Measurements from ENCODE around the gene WARS2. TPM values are rescaled to one million over a fixed set of nuclear protein-coding genes. Genes with fewer than 3 reads are reported as not detected.

Gene WARS2
- polyA plus RNA-seq, 2 of the 4 experiments (the other 2 are of a cell fraction) = 5.9 to 7.9 TPM

DNA sequence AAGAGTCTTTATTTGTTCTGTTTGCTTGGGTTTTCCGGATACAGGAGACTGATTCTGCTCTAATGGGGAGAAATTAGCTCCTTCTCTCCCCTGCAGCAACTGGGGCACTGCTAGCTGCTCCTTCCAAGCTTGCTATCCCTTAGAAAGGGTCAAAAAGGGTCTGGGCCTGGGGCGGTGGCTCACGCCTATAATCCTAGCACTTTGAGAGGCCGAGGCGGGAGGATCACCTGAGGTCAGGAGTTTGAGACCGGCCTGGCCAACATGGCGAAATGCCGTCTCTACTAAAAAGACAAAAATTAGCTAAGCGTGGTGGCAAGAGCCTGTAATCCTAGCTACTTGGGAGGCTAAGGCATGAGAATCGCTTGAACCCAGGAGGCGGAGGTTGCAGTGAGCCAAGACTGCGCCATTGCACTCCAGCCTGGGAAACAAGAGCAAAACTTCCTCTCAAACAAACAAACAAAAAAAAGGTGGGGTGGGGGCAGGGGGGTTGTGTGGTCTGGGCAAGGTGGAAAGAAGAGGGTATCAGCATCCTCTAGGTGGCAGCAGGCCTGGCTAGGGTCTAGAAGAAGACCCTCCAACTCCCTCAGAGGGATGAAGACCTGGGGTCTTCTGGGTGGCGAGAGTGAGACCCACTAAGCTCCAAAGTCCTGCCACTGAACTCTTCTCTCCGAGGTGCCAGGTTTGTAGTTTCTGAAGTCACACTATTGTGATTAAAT is 136.9 kb downstream of the WARS2 start:
- DNase-seq (ENCODE audit: low read depth in 1 of 2, low spot score in 1 of 2) = no peak
- Histone ChIP-seq H3K9me3 (no peaks in the 10 kb centered on the region), H3K4me2 (no peak overlapping the region), H3K27ac (no peak overlapping the region), H3K4me1 (no peaks in the 10 kb centered on the region), H3K4me3 (no peak overlapping the region)
- POLR2A ChIA-PET = no interaction called here
- TF ChIP-seq ATOH8 (CRISPR knock-in tag; IDR thresholded peaks at IDR 0.05; ENCODE audit: low read depth) = no peak
- no peak for TF ChIP-seq KDM1A (IDR thresholded peaks at IDR 0.05; ENCODE audit: low read depth)
- TF ChIP-seq NFE2L2 (conservative IDR thresholded peaks at IDR 0.05; ENCODE audit: low read length) = no peak
- TF ChIP-seq, protein P1, sequence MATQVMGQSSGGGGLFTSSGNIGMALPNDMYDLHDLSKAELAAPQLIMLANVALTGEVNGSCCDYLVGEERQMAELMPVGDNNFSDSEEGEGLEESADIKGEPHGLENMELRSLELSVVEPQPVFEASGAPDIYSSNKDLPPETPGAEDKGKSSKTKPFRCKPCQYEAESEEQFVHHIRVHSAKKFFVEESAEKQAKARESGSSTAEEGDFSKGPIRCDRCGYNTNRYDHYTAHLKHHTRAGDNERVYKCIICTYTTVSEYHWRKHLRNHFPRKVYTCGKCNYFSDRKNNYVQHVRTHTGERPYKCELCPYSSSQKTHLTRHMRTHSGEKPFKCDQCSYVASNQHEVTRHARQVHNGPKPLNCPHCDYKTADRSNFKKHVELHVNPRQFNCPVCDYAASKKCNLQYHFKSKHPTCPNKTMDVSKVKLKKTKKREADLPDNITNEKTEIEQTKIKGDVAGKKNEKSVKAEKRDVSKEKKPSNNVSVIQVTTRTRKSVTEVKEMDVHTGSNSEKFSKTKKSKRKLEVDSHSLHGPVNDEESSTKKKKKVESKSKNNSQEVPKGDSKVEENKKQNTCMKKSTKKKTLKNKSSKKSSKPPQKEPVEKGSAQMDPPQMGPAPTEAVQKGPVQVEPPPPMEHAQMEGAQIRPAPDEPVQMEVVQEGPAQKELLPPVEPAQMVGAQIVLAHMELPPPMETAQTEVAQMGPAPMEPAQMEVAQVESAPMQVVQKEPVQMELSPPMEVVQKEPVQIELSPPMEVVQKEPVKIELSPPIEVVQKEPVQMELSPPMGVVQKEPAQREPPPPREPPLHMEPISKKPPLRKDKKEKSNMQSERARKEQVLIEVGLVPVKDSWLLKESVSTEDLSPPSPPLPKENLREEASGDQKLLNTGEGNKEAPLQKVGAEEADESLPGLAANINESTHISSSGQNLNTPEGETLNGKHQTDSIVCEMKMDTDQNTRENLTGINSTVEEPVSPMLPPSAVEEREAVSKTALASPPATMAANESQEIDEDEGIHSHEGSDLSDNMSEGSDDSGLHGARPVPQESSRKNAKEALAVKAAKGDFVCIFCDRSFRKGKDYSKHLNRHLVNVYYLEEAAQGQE (IDR thresholded peaks at IDR 0.05) = no peak
- no peak for TF ChIP-seq FOSB (CRISPR knock-in tag; IDR thresholded peaks at IDR 0.05)
- 84% methylated on average over 14 of the region's 14 CpGs for WGBS (ENCODE audit: missing lambda C conversion rate)
- no peak for FAIRE-seq
- CTCF ChIA-PET = interaction anchor here (0.6 kb wide), 1 partner anchor 192 kb away, joined by 3 read pairs; no protein-coding TSS in a partner anchor
- ATAC-seq = no peak

DNA sequence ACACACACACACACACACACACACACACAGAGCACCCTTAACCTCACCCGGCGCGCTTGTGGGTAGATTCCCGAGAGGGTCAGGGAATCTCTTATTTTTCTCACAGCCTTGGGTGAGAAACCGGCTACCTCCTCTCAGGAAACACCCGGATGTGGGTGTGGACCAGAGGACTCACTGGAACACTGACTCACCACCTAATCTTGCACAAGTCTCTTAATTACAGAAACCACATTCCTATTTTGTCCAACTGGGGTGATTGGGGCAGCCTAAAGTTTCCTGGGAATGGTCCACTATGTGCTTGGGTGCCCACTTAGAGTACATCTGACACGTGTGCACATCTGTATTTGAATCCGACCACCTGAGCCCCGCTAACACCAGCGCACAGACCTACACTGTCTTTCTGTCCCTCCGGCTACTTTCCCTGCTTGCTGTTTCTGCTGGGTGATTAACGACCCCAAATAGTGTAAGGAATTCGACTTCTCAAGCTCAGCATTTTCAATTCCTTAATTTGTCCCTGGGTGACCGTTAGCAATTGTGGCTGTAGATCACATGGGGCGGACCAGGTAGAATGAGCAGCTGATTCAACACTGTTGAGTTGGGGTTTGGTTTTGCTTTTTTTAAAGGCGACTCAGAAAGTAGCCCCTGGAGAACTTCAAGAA is 138.3 kb downstream of the WARS2 start:
- ChIA-PET POLR2A (no interaction called here), CTCF (no interaction called here)
- no peak overlapping the region for H3K4me3 ChIP-seq
- WGBS (ENCODE audit: missing lambda C conversion rate) = 70% methylated on average over 13 of the region's 16 CpGs
- DNase-seq (ENCODE audit: low read depth in 1 of 2, low spot score in 1 of 2) (no peak), FAIRE-seq (no peak), ATAC-seq (no peak)
- no peaks in the 10 kb centered on the region for H3K4me1 ChIP-seq
- no peak for TF ChIP-seq ATOH8 (CRISPR knock-in tag; IDR thresholded peaks at IDR 0.05; ENCODE audit: low read depth)
- TF ChIP-seq POLR2AphosphoS2 (conservative IDR thresholded peaks at IDR 0.05; ENCODE audit: low read length) = no peak
- no peak for TF ChIP-seq PHF8 (IDR thresholded peaks at IDR 0.05; ENCODE audit: borderline replicate concordance, low read depth)
- TF ChIP-seq, protein P2, sequence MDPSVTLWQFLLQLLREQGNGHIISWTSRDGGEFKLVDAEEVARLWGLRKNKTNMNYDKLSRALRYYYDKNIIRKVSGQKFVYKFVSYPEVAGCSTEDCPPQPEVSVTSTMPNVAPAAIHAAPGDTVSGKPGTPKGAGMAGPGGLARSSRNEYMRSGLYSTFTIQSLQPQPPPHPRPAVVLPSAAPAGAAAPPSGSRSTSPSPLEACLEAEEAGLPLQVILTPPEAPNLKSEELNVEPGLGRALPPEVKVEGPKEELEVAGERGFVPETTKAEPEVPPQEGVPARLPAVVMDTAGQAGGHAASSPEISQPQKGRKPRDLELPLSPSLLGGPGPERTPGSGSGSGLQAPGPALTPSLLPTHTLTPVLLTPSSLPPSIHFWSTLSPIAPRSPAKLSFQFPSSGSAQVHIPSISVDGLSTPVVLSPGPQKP (IDR thresholded peaks at IDR 0.05; ENCODE audit: low read depth, low read length) = no peak
- no peak for TF ChIP-seq MAZ (IDR thresholded peaks at IDR 0.05; ENCODE audit: borderline replicate concordance, low read depth, low read length)
- TF ChIP-seq HEYL (CRISPR knock-in tag; IDR thresholded peaks at IDR 0.05) = no peak
- TF ChIP-seq TP53 (CRISPR knock-in tag; IDR thresholded peaks at IDR 0.05) = no peak
- TF ChIP-seq, protein P3, sequence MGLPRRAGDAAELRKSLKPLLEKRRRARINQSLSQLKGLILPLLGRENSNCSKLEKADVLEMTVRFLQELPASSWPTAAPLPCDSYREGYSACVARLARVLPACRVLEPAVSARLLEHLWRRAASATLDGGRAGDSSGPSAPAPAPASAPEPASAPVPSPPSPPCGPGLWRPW (IDR thresholded peaks at IDR 0.05) = no peak
- no peak for TF ChIP-seq RNF2 (IDR thresholded peaks at IDR 0.05; ENCODE audit: borderline replicate concordance, low read depth)
- no peak for TF ChIP-seq ZNF302 (CRISPR knock-in tag; IDR thresholded peaks at IDR 0.05)
- TF ChIP-seq RAD21 (conservative IDR thresholded peaks at IDR 0.05 in 1 of 2, IDR thresholded peaks at IDR 0.05 in 1 of 2) = no peak
- no peak for TF ChIP-seq EHMT2 (IDR thresholded peaks at IDR 0.05; ENCODE audit: low read depth)
- no peak for TF ChIP-seq CTCF (IDR thresholded peaks at IDR 0.05)
- TF ChIP-seq KDM1A (IDR thresholded peaks at IDR 0.05; ENCODE audit: low read depth) = no peak
- no peak overlapping the region for H3K4me2 ChIP-seq
- H3K9me3 ChIP-seq = no peaks in the 10 kb centered on the region
- no peak overlapping the region for H3K27ac ChIP-seq
